ENCODE measurements around the gene RNF40. TPM values are rescaled to one million over a fixed set of nuclear protein-coding genes. Genes with fewer than 3 reads are reported as not detected.

Gene RNF40
- total RNA-seq, 1 donor from 2014 or later = 50.6 TPM

DNA sequence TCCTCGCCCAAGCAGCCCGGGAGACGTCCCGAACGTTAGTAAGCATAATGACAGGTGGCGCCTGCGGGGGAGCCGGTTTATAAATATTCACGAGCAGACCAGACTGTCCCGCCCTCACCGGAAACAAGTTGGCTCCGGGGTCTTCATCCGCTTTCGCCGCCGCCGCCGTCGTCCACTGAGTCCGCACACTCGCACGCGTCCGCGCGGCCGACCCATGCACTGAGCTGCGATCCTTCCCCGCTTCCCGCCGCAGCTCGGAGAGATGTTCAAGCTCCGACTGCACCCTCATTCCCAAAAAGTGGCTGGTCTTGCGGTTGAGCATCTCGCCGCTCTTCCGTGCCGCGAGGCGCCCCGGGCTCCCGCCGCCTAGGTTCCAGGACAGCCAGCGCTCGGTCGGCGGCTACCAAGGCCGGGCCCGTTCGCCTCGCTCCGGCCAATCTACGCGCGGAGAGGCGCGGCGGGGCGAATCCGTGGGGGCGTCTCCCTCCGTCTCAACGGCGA lies 645 bp upstream of the RNF40 start:
- Histone ChIP-seq H3K27me3 (ENCODE audit: control insufficient read depth in 3 of 3, insufficient read depth in 3 of 3, low read length in 3 of 3) (no peaks in the 10 kb centered on the region), H3K9me3 (ENCODE audit: control insufficient read depth in 3 of 3, low read length in 3 of 3) (no peaks in the 10 kb centered on the region), H3K4me1 (ENCODE audit: control insufficient read depth in 3 of 3, insufficient read depth in 3 of 3, low read length in 3 of 3) (peaks cover 29 to 40% (median 35%) of the 10 kb centered on the region in 3 donors), H3K27ac (ENCODE audit: low read depth, low read length) (peak overlapping the region; percentile 94), H3K9ac (ENCODE audit: low read depth in 1 of 3, low read length in 3 of 3) (peak overlapping the region; percentile 47 to 97 (median 70)), H3K36me3 (ENCODE audit: control insufficient read depth in 3 of 3, insufficient read depth in 3 of 3, low read length in 3 of 3) (peaks cover 38 to 48% (median 40%) of the 10 kb centered on the region in 3 donors), H3K4me3 (ENCODE audit: low read length in 3 of 3) (peak overlapping the region; percentile 86 to 97 (median 93))

DNA sequence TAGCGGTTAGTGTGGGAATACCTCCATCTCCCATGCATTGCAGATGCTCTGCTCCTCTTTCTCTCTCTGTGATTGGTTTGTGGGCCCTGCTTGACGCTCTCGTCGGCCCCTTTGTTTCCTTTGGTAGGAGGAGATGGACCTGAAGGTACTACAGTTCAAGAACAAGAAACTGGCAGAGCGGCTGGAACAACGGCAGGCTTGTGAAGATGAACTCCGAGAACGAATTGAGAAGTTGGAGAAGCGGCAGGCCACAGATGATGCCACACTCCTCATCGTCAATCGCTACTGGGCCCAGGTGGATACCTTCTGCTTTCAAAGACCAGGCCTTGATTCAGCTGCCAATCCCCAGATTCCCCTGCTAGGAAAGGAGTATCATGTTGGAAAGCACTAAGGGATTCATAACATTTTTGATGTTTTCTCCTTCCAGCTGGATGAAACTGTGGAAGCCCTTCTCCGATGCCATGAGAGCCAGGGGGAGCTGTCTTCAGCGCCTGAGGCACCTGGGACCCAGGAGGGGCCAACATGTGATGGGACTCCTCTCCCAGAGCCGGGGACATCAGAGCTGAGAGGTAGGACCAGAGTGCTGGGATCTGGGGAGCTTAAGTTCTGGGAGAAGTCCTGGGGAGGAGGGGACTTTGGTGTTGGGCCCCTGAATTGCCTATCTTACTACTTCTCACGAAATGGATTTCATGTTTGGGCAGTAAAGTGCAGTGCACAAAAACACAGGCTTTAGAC lies 1.0 kb downstream of the RNF40 start:
- H3K9me3 ChIP-seq (ENCODE audit: control insufficient read depth in 3 of 3, low read length in 3 of 3) = no peaks in the 10 kb centered on the region
- peaks cover 29 to 40% (median 33%) of the 10 kb centered on the region in 3 donors for H3K4me1 ChIP-seq (ENCODE audit: control insufficient read depth in 3 of 3, insufficient read depth in 3 of 3, low read length in 3 of 3)
- H3K4me3 ChIP-seq (ENCODE audit: low read length in 3 of 3) = peak overlapping the region; percentile 86 to 97 (median 93)
- peak overlapping the region; percentile 94 to 97 (median 97) for H3K9ac ChIP-seq (ENCODE audit: low read depth in 1 of 3, low read length in 3 of 3)
- H3K36me3 ChIP-seq (ENCODE audit: control insufficient read depth in 3 of 3, insufficient read depth in 3 of 3, low read length in 3 of 3) = peaks cover 46 to 51% (median 48%) of the 10 kb centered on the region in 3 donors
- peak overlapping the region; percentile 94 for H3K27ac ChIP-seq (ENCODE audit: low read depth, low read length)
- H3K27me3 ChIP-seq (ENCODE audit: control insufficient read depth in 3 of 3, insufficient read depth in 3 of 3, low read length in 3 of 3) = no peaks in the 10 kb centered on the region

DNA sequence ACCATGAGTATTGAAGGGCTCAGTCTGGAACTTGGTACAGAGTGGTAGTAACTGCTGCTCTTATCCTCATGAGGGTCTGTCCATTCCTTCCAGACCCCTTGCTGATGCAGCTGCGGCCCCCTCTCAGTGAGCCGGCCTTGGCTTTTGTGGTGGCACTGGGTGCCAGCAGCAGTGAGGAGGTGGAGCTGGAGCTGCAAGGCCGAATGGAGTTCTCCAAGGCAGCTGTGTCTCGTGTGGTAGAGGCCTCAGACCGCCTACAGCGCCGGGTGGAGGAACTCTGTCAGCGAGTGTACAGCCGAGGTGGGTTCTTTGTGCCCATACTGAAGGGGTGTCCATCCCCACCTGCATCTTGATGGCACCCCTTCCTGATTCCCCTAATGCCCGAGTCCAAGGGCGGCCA lies 2.0 kb downstream of the RNF40 start:
- Histone ChIP-seq H3K9ac (ENCODE audit: low read depth in 1 of 3, low read length in 3 of 3) (no peak overlapping the region), H3K36me3 (ENCODE audit: control insufficient read depth in 3 of 3, insufficient read depth in 3 of 3, low read length in 3 of 3) (peaks cover 55 to 61% (median 57%) of the 10 kb centered on the region in 3 donors), H3K27me3 (ENCODE audit: control insufficient read depth in 3 of 3, insufficient read depth in 3 of 3, low read length in 3 of 3) (no peaks in the 10 kb centered on the region), H3K27ac (ENCODE audit: low read depth, low read length) (no peak overlapping the region), H3K4me3 (ENCODE audit: low read length in 3 of 3) (no peak overlapping the region), H3K4me1 (ENCODE audit: control insufficient read depth in 3 of 3, insufficient read depth in 3 of 3, low read length in 3 of 3) (peaks cover 29 to 38% (median 33%) of the 10 kb centered on the region in 3 donors), H3K9me3 (ENCODE audit: control insufficient read depth in 3 of 3, low read length in 3 of 3) (no peaks in the 10 kb centered on the region)

DNA sequence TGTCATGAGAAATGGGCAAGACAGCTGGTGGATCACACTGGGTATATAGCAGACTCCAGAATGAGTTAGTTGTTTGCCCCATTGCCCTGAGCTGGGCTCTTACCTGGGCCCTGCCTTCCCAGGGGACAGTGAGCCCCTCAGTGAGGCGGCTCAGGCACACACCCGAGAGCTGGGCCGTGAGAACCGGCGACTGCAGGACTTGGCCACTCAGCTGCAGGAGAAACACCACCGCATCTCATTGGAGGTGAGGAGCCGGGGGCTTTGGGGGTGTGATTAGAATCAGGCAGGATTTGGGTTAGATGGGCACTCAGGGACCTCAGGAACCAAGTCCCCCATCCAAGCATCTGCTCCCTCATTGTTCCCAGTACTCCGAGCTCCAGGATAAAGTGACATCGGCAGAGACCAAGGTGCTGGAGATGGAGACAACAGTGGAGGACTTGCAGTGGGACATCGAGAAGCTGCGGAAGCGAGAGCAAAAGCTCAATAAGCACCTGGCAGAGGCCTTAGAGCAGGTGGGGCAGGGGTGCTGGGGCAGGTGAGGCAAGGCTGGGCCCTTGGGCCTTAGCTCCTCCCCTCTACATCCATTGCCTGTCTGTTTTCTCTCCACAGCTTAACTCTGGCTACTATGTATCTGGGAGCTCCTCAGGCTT lies 2.8 kb downstream of the RNF40 start:
- H3K27me3 ChIP-seq (ENCODE audit: control insufficient read depth in 3 of 3, insufficient read depth in 3 of 3, low read length in 3 of 3) = no peaks in the 10 kb centered on the region
- H3K27ac ChIP-seq (ENCODE audit: low read depth, low read length) = no peak overlapping the region
- peaks cover 29 to 36% (median 33%) of the 10 kb centered on the region in 3 donors for H3K4me1 ChIP-seq (ENCODE audit: control insufficient read depth in 3 of 3, insufficient read depth in 3 of 3, low read length in 3 of 3)
- H3K4me3 ChIP-seq (ENCODE audit: low read length in 3 of 3) = no peak overlapping the region
- no peaks in the 10 kb centered on the region for H3K9me3 ChIP-seq (ENCODE audit: control insufficient read depth in 3 of 3, low read length in 3 of 3)
- peaks cover 63 to 69% (median 63%) of the 10 kb centered on the region in 3 donors for H3K36me3 ChIP-seq (ENCODE audit: control insufficient read depth in 3 of 3, insufficient read depth in 3 of 3, low read length in 3 of 3)
- peak overlapping the region in 1 of 3 donors; percentile 16 for H3K9ac ChIP-seq (ENCODE audit: low read depth in 1 of 3, low read length in 3 of 3)

DNA sequence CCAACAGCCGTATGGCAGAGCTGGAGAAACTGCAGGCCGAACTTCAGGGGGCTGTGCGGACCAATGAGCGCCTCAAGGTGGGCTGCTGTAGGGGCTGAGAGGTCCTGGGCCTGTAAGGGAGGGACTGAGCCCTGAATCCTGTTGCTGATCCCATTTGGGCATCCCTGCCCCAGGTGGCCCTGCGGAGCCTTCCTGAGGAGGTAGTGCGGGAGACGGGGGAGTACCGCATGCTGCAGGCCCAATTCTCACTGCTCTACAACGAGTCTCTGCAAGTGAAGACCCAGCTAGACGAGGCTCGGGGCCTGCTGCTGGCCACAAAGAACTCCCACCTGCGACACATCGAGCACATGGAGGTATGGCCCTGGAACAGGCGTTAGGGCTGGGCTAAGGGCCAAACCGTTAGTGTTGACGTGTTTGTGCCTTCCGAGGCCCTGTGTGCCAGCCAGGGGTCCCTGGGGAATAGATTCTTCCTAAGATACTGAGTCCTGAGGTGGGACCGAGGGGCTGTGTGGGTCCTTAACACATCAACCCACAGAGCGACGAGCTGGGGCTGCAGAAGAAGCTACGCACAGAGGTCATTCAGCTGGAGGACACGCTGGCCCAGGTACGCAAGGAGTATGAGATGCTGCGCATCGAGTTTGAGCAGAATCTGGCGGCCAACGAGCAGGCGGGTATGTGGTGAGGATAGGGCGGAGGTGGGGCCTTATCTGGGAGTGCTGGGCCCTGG lies 4.2 kb downstream of the RNF40 start:
- Histone ChIP-seq H3K27ac (ENCODE audit: low read depth, low read length) (no peak overlapping the region), H3K36me3 (ENCODE audit: control insufficient read depth in 3 of 3, insufficient read depth in 3 of 3, low read length in 3 of 3) (peaks cover 72 to 82% (median 73%) of the 10 kb centered on the region in 3 donors), H3K4me1 (ENCODE audit: control insufficient read depth in 3 of 3, insufficient read depth in 3 of 3, low read length in 3 of 3) (peaks cover 21 to 27% (median 25%) of the 10 kb centered on the region in 3 donors)

DNA sequence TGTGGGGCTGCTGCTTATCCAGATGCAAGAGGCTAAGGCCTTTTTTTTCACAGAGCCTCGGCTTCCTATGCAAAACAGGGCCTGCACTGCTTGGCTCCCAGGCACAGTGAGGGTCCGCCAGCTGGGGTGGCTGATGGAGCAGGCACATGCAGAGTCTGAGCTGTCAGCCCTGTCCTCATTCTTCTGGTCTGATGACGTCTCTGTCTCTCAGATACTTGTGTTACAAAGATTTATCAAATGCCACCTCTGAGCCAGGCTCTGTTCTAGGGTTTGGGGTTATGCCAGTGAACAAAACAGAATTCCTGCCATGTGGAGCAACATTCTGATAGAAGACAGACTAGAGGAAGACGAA lies 4.8 kb downstream of the RNF40 start:
- H3K27ac ChIP-seq (ENCODE audit: low read depth, low read length) = no peak overlapping the region

More for the DNA sequence above, 4.2 kb downstream of the RNF40 start:
- Histone ChIP-seq H3K4me3 (ENCODE audit: low read length in 3 of 3) (no peak overlapping the region), H3K9ac (ENCODE audit: low read depth in 1 of 3, low read length in 3 of 3) (no peak overlapping the region), H3K27me3 (ENCODE audit: control insufficient read depth in 3 of 3, insufficient read depth in 3 of 3, low read length in 3 of 3) (no peaks in the 10 kb centered on the region), H3K9me3 (ENCODE audit: control insufficient read depth in 3 of 3, low read length in 3 of 3) (no peaks in the 10 kb centered on the region)

DNA sequence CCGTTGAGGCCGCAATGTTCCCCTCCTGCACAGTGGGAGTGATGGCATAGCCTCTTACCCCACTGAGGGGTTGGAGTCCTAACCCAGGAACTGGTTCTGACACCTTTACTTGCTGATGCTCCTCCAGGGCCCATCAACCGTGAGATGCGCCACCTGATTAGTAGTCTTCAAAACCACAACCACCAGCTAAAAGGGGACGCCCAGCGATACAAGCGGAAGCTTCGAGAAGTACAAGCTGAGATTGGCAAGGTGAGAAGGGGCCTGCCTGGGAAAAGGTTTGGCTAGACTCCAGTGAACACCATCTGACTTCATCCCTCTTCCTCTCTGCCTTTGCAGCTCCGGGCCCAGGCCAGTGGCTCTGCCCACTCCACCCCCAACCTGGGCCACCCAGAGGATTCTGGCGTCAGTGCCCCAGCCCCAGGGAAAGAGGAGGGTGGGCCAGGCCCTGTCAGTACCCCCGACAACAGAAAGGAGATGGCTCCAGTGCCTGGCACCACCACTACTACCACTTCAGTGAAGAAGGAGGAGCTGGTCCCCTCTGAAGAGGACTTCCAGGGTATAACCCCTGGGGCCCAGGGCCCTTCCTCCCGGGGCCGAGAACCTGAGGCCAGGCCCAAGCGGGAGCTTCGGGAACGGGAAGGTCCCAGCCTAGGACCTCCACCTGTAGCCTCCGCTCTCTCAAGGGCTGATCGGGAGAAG lies 5.8 kb downstream of the RNF40 start:
- no peak overlapping the region for H3K27ac ChIP-seq (ENCODE audit: low read depth, low read length)

More for the DNA sequence above, 4.8 kb downstream of the RNF40 start:
- H3K4me3 ChIP-seq (ENCODE audit: low read length in 3 of 3) = no peak overlapping the region
- H3K4me1 ChIP-seq (ENCODE audit: control insufficient read depth in 3 of 3, insufficient read depth in 3 of 3, low read length in 3 of 3) = peaks cover 16 to 21% (median 20%) of the 10 kb centered on the region in 3 donors
- H3K9me3 ChIP-seq (ENCODE audit: control insufficient read depth in 3 of 3, low read length in 3 of 3) = no peaks in the 10 kb centered on the region
- no peaks in the 10 kb centered on the region for H3K27me3 ChIP-seq (ENCODE audit: control insufficient read depth in 3 of 3, insufficient read depth in 3 of 3, low read length in 3 of 3)
- H3K36me3 ChIP-seq (ENCODE audit: control insufficient read depth in 3 of 3, insufficient read depth in 3 of 3, low read length in 3 of 3) = peaks cover 78 to 88% (median 78%) of the 10 kb centered on the region in 3 donors
- no peak overlapping the region for H3K9ac ChIP-seq (ENCODE audit: low read depth in 1 of 3, low read length in 3 of 3)

DNA sequence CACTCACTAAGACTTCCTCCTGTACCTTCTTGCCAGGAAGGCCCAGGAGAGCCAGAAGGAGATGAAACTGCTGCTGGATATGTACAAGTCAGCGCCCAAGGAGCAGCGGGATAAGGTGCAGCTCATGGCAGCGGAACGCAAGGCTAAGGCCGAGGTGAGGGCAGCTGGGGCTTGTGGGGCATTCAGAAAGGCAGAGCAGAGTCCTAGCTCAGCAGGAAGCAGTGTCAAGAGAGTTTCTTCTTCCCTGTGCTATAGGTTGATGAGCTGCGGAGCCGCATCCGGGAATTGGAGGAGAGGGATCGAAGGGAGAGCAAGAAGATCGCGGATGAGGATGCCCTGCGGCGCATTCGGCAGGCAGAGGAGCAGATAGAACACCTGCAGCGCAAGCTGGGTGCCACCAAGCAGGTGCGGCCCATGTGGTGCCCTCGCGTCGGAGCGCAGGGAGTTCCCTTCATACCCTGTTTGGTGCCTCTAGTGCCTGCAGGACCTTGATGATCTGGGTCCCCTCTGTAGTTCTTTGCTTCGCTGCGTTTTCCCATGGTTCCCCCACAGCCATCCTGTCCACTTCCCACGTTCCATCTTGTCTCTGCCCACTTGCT lies 6.6 kb downstream of the RNF40 start:
- no peaks in the 10 kb centered on the region for H3K9me3 ChIP-seq (ENCODE audit: control insufficient read depth in 3 of 3, low read length in 3 of 3)
- H3K27me3 ChIP-seq (ENCODE audit: control insufficient read depth in 3 of 3, insufficient read depth in 3 of 3, low read length in 3 of 3) = no peaks in the 10 kb centered on the region
- no peak overlapping the region for H3K9ac ChIP-seq (ENCODE audit: low read depth in 1 of 3, low read length in 3 of 3)
- peaks cover 4 to 8% (median 4%) of the 10 kb centered on the region in 3 donors for H3K4me1 ChIP-seq (ENCODE audit: control insufficient read depth in 3 of 3, insufficient read depth in 3 of 3, low read length in 3 of 3)
- H3K27ac ChIP-seq (ENCODE audit: low read depth, low read length) = no peak overlapping the region
- peaks cover 88 to 98% (median 90%) of the 10 kb centered on the region in 3 donors for H3K36me3 ChIP-seq (ENCODE audit: control insufficient read depth in 3 of 3, insufficient read depth in 3 of 3, low read length in 3 of 3)
- H3K4me3 ChIP-seq (ENCODE audit: low read length in 3 of 3) = no peak overlapping the region

More for the DNA sequence above, 5.8 kb downstream of the RNF40 start:
- H3K27me3 ChIP-seq (ENCODE audit: control insufficient read depth in 3 of 3, insufficient read depth in 3 of 3, low read length in 3 of 3) = no peaks in the 10 kb centered on the region
- H3K9ac ChIP-seq (ENCODE audit: low read depth in 1 of 3, low read length in 3 of 3) = no peak overlapping the region
- H3K4me3 ChIP-seq (ENCODE audit: low read length in 3 of 3) = no peak overlapping the region
- no peaks in the 10 kb centered on the region for H3K9me3 ChIP-seq (ENCODE audit: control insufficient read depth in 3 of 3, low read length in 3 of 3)
- peaks cover 88 to 98% (median 88%) of the 10 kb centered on the region in 3 donors for H3K36me3 ChIP-seq (ENCODE audit: control insufficient read depth in 3 of 3, insufficient read depth in 3 of 3, low read length in 3 of 3)
- H3K4me1 ChIP-seq (ENCODE audit: control insufficient read depth in 3 of 3, insufficient read depth in 3 of 3, low read length in 3 of 3) = peaks cover 12 to 15% (median 12%) of the 10 kb centered on the region in 3 donors
